Effector memory CD8-positive, alpha-beta T cell (primary cell): ENCODE measurements around the gene IQCE.
"Not testable (repeated sequence)": the region's sequence is repeated elsewhere in the genome, so short reads cannot be mapped to it uniquely, and the experiment has no call there.

Experiments
- ATAC-seq: fragments of 150-1000 bp; cut with Tn5 transposase; replicated peaks from 2 replicates; pipeline ENCODE4 v1.10.0; 2021; ENCODE audit warnings: mild to moderate bottlenecking, moderate library complexity
- DNase-seq, 3 experiments: peaks; one replicate each; pipeline ENCODE4 v3.0.0; 2021
- H3K27ac Mint-ChIP-seq, 2 donors: one replicate each; pipeline ENCODE4 v1.8.0; 2022; ENCODE audit warnings: mild to moderate bottlenecking in 2 of 2, mixed read lengths in 2 of 2, moderate library complexity in 2 of 2
- H3K27me3 Mint-ChIP-seq, 2 donors: one replicate each; pipeline ENCODE4 v1.8.0; 2022; ENCODE audit warnings: mixed read lengths in 2 of 2
- H3K36me3 Mint-ChIP-seq: one replicate; pipeline ENCODE4 v1.8.0; 2022; ENCODE audit warnings: mild to moderate bottlenecking, moderate library complexity, mixed read lengths; ENCODE audit not compliant: insufficient read depth
- H3K4me1 Mint-ChIP-seq, 2 donors: one replicate each; pipeline ENCODE4 v1.8.0; 2022; ENCODE audit warnings: low read depth in 2 of 2, mixed read lengths in 2 of 2
- H3K4me3 Mint-ChIP-seq, 2 donors: one replicate each; pipeline ENCODE4 v1.8.0; 2022; ENCODE audit warnings: mild to moderate bottlenecking in 2 of 2, mixed read lengths in 2 of 2, moderate library complexity in 2 of 2
- H3K9me3 Mint-ChIP-seq, 2 donors: one replicate each; pipeline ENCODE4 v1.8.0; 2022; ENCODE audit warnings: mixed read lengths in 2 of 2

IQCE gene

DNA sequence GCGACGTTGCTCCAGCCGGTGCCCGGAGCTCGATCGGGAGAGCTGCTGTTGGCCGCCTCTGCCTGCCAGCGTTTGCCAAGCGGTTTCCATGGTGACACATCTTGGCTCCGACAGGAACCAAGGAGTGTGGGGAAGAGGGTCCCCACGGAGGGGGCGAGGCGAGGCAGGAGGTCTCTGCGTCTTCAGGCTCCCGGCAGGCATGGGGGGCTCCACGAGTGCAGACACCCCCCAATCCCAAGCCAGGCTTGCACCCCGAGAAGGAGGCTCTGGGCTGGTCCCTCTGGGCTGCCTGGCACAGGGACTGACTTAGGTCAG is 27.0 kb upstream of the IQCE start:
- Mint-ChIP-seq H3K27ac (peak overlapping the region; percentile 69 to 87), H3K36me3 (peaks cover 82% of the 10 kb centered on the region)
- not testable (repeated sequence) for ATAC-seq

DNA sequence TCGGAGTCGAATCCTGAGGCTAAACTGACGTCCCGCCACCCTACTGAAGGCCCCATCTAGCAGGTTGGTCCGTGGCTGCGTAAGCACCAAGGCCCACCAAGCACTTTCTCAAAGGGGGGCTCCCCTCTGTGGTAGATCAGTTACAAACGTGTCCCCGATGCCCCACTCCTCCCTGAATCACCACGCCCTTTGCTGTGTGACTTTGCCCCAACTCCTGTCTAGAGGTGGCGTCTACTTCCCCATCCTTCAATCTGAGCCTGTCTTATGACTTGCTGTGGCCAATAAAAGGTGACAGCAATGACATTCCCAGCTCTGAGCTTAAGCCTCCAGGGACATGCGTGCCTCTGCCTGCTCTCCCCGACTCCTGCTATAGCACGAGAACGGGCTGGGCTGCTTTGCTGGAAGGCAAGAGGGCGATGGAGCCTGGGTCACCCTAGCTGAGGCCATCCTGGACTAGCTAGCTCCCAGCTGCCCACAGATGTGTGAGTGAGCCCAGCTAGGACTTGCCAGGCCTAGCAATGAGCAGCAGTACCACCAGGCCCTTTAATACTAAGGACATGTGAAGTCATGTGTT is 26.5 kb upstream of the IQCE start:
- DNase-seq, ATAC-seq, H3K27me3 Mint-ChIP-seq, H3K9me3 Mint-ChIP-seq: not testable (repeated sequence)
- Mint-ChIP-seq H3K4me1 (peaks cover 30 to 40% of the 10 kb centered on the region in 2 donors), H3K4me3 (peak overlapping the region; percentile 31 to 72), H3K27ac (peak overlapping the region; percentile 69 to 87), H3K36me3 (peaks cover 80% of the 10 kb centered on the region)

More for the DNA sequence above, 27.0 kb upstream of the IQCE start:
- H3K27me3 Mint-ChIP-seq, DNase-seq, H3K9me3 Mint-ChIP-seq: not testable (repeated sequence)
- H3K4me1 Mint-ChIP-seq: peaks cover 34 to 44% of the 10 kb centered on the region in 2 donors
- peak overlapping the region in 1 of 2 donors; percentile 72 for H3K4me3 Mint-ChIP-seq

GRCh38 chr7:2532816-2533215 is 26.0 kb upstream of the IQCE start:
- H3K4me1 Mint-ChIP-seq: peaks cover 27 to 34% of the 10 kb centered on the region in 2 donors
- not testable (repeated sequence) for ATAC-seq, H3K9me3 Mint-ChIP-seq, H3K27me3 Mint-ChIP-seq, DNase-seq
- H3K36me3 Mint-ChIP-seq: peaks cover 80% of the 10 kb centered on the region
- peak overlapping the region in 1 of 2 donors; percentile 27 for H3K4me3 Mint-ChIP-seq
- H3K27ac Mint-ChIP-seq: peak overlapping the region in 1 of 2 donors; percentile 87

DNA sequence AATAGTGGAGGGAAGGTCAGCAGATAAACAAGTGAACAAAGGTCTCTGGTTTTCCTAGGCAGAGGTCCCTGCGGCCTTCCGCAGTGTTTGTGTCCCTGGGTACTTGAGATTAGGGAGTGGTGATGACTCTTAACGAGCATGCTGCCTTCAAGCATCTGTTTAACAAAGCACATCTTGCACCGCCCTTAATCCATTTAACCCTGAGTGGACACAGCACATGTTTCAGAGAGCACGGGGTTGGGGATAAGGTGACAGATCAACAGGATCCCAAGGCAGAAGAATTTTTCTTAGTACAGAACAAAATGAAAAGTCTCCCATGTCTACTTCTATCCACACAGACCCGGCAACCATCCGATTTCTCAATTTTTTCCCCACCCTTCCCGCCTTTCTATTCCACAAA is 25.2 kb upstream of the IQCE start:
- H3K27me3 Mint-ChIP-seq, ATAC-seq, H3K9me3 Mint-ChIP-seq, DNase-seq, H3K4me3 Mint-ChIP-seq: not testable (repeated sequence)
- Mint-ChIP-seq H3K27ac (peak overlapping the region in 1 of 2 donors; percentile 87), H3K36me3 (peaks cover 80% of the 10 kb centered on the region), H3K4me1 (peaks cover 20 to 27% of the 10 kb centered on the region in 2 donors)

GRCh38 chr7:2534214-2534613 is 24.6 kb upstream of the IQCE start:
- not testable (repeated sequence) for ATAC-seq, H3K27me3 Mint-ChIP-seq, DNase-seq, H3K9me3 Mint-ChIP-seq, H3K4me3 Mint-ChIP-seq
- Mint-ChIP-seq H3K4me1 (peaks cover 13 to 21% of the 10 kb centered on the region in 2 donors), H3K27ac (peak overlapping the region in 1 of 2 donors; percentile 63), H3K36me3 (peaks cover 80% of the 10 kb centered on the region)

DNA sequence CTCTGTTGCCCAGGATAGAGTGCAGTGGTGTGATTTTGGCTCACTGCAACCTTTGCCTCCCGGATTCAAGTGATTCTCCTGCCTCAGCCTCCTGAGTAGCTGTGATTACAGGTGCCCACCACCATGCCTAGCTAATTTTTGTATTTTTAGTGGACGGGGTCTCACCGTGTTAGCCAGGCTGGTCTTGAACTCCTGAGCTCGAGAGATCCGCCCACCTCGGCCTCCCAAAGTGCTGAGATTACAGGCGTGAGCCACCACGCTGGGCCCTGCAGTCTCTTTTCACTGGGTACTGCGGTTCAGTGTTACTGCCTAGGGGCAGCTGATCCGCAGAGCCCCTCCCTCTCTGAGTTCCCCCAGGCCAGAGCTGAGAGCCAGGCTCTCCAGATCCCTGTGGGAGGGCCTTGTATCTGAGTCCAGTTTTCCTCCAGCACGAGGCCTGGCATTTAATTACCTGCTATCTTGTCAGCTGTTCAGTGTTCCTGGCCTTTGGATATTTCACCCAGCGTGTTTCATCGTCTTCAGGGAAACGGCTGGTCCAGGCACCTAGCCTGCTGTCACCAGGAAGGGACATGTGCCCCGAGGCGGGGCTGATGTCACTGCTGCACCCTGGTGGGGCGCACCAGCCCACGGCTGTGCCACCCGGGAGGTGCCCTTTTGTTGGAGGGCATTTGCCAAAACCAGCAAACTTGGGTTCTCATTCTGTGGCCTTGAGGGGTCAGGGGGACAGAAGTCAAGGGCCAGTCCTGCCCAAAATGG is 22.7 kb upstream of the IQCE start:
- ATAC-seq, H3K4me1 Mint-ChIP-seq, DNase-seq, H3K4me3 Mint-ChIP-seq, H3K9me3 Mint-ChIP-seq, H3K27me3 Mint-ChIP-seq: not testable (repeated sequence)
- peak overlapping the region in 1 of 2 donors; percentile 63 for H3K27ac Mint-ChIP-seq
- H3K36me3 Mint-ChIP-seq: peaks cover 80% of the 10 kb centered on the region

DNA sequence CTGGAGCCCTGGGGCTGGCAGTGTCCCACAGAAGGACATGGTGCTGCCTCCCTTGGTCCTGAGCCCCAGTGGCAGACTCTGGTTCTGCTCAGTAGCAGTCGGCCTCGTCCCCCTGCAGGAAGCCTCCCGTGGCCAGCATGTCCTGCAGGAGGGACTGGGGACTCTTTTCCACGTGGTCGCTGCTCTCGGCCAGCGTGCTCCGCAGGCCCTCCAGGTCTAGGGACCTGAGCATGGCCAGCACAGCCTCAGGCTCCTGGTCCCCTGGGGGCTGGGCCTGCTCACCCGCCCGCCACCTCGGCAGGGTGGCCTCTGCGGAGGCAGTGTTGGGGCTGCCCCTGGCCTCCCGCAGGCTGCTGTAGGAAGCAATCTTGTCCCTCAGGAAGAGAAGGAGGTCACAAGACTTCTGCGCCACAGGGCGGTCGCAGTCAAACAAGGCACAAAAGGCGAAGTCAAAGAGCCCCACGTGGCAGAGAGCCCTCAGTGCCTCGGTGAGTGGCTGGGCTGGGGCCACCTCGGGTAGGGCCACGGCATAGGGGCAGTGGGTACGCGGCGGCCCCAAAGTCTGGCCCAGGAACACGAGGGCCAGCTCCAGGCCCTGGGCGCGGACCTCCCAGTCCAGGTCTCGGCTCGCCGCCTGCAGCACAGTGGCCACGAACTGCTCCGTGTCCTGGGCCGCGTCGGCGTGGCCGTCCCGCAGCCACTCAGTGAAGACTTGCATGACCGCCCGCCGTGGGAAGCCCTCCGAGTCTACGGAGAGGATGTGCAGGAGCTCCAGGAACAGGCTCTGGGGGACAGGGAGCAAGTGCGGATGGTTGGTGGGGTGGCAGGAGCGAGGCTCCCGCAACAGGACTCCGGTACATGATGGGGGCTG is 20.6 kb upstream of the IQCE start:
- peaks cover 81% of the 10 kb centered on the region for H3K36me3 Mint-ChIP-seq
- H3K9me3 Mint-ChIP-seq: no peaks in the 10 kb centered on the region
- no peak for DNase-seq
- peaks cover 0 to 3% of the 10 kb centered on the region in 2 donors for H3K4me1 Mint-ChIP-seq
- no peaks in the 10 kb centered on the region for H3K27me3 Mint-ChIP-seq
- ATAC-seq: no peak
- H3K4me3 Mint-ChIP-seq: no peak overlapping the region
- H3K27ac Mint-ChIP-seq: peak overlapping the region in 1 of 2 donors; percentile 90

DNA sequence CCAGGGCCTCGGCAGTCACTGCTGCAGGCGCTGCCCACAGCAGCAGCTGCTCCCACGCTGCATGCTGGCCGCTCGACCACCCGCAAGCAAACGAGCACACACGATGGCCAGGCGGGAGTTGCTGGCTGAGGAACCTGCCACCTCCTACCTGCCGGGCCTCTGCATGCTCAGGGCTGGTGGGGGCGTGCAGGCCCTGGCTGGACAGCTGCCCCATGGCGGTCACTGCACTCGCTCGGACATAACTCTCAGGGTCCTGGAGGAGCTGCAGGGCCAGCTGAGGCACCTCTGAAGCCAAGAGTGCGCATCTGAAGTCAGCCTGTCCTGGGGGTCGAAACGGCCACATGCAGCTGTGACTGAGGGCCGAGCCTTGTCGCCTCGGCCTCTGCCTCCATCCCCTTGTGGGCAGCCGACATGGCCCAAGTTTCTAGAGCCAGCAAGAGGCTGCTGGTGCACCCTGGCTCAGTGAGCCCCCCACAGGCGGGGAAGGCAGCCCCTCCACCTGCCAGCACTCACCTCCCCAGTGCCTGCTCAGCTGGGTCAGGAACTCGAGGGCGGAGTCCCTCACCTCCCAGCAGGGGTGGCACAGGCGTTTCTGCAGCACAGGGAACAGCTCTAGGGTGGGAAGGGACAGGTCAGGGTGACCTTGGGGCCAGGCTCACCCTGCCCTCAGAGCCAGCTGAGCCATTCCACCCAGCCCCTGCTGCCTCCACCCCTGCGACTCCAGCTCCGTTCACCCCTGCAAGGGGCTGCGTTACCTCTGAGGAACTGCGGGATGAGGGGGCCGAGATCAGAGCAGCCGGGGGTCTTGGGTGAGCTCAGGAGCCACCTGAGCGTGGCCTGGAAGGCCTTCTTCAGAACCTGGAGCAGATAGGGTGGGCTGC is 19.5 kb upstream of the IQCE start:
- ATAC-seq (no peak), DNase-seq (no peak)
- no peaks in the 10 kb centered on the region for H3K27me3 Mint-ChIP-seq
- peaks cover 0 to 3% of the 10 kb centered on the region in 2 donors for H3K4me1 Mint-ChIP-seq
- H3K9me3 Mint-ChIP-seq: no peaks in the 10 kb centered on the region
- H3K27ac Mint-ChIP-seq: peak overlapping the region in 1 of 2 donors; percentile 90
- H3K36me3 Mint-ChIP-seq: peaks cover 88% of the 10 kb centered on the region
- H3K4me3 Mint-ChIP-seq: peak overlapping the region in 1 of 2 donors; percentile 27

DNA sequence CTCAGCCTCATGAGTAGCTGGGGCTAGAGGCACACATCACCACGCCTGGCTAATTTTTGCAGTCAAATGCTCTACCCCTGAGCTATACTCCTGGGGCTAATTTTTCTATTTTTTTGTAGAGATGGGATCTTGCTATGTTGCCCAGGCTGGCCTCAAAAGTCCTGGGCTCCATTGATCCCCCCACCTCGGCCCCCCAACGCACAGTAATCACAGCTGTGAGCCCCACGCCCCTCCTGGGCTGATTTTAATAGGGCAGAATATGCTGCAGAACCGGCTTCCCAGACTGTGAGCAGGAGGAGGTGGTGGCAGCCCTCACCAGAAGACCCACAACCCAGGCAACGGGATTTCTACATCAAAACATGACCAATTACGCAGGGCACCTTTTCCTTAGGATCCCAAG is 18.6 kb upstream of the IQCE start:
- Mint-ChIP-seq H3K36me3 (peaks cover 88% of the 10 kb centered on the region), H3K27ac (peak overlapping the region in 1 of 2 donors; percentile 90), H3K9me3 (no peaks in the 10 kb centered on the region), H3K4me3 (no peak overlapping the region), H3K27me3 (no peaks in the 10 kb centered on the region), H3K4me1 (peaks cover 0 to 6% of the 10 kb centered on the region in 2 donors)
- no peak for DNase-seq
- no peak for ATAC-seq

GRCh38 chr7:2540641-2541051 is 18.1 kb upstream of the IQCE start:
- ATAC-seq: peak; percentile 15
- Mint-ChIP-seq H3K36me3 (peaks cover 88% of the 10 kb centered on the region), H3K4me1 (peaks cover 0 to 6% of the 10 kb centered on the region in 2 donors), H3K4me3 (no peak overlapping the region), H3K27ac (peak overlapping the region in 1 of 2 donors; percentile 90), H3K9me3 (no peaks in the 10 kb centered on the region), H3K27me3 (no peaks in the 10 kb centered on the region)
- no peak for DNase-seq

- H3K36me3 Mint-ChIP-seq: peaks cover 95% of the 10 kb centered on the region
- no peak for DNase-seq
- H3K4me3 Mint-ChIP-seq: no peak overlapping the region
- no peaks in the 10 kb centered on the region for H3K9me3 Mint-ChIP-seq
- no peak for ATAC-seq
- no peaks in the 10 kb centered on the region for H3K27me3 Mint-ChIP-seq
- peaks cover 0 to 6% of the 10 kb centered on the region in 2 donors for H3K4me1 Mint-ChIP-seq
- H3K27ac Mint-ChIP-seq: peak overlapping the region in 1 of 2 donors; percentile 90
Observed at GRCh38 chr7:2541291-2542010, 17.3 kb upstream of the IQCE start.
